ACC112 (cell line): ENCODE measurements around the gene VAMP1.
"Not testable (repeated sequence)": the region's sequence is repeated elsewhere in the genome, so short reads cannot be mapped to it uniquely, and the experiment has no call there.

Experiments used
- H2AFZ ChIP-seq: fragments of 200-600 bp; sonication (generic); one replicate; pipeline ENCODE4 v1.6.0; 2017; ENCODE audit warnings: antibody characterized with exemption, low read length; ENCODE audit not compliant: unreplicated experiment
- H3K27ac ChIP-seq: fragments of 200-600 bp; sonication (generic); 2 replicates; pipeline ENCODE4 v1.5.1; 2014; ENCODE audit warnings: low read depth, mild to moderate bottlenecking, antibody characterized with exemption, low read length, moderate library complexity
- H3K27me3 ChIP-seq: fragments of 200-600 bp; sonication (generic); 2 replicates; pipeline ENCODE4 v1.6.1; 2014; ENCODE audit warnings: mild to moderate bottlenecking, antibody characterized with exemption, low read length, moderate library complexity, mixed read lengths; ENCODE audit not compliant: insufficient read depth
- H3K36me3 ChIP-seq: fragments of 200-600 bp; sonication (generic); 2 replicates; pipeline ENCODE4 v1.6.1; 2016; ENCODE audit warnings: mild to moderate bottlenecking, antibody characterized with exemption, low read length, moderate library complexity, mixed read lengths; ENCODE audit not compliant: insufficient read depth
- H3K4me1 ChIP-seq: fragments of 200-600 bp; sonication (generic); one replicate; pipeline ENCODE4 v1.6.1; 2016; ENCODE audit warnings: low read length, mixed read lengths; ENCODE audit not compliant: insufficient read depth, unreplicated experiment, control insufficient read depth
- H3K4me3 ChIP-seq: fragments of 200-600 bp; sonication (generic); 2 replicates; pipeline ENCODE4 v1.5.1; 2014; ENCODE audit warnings: mild to moderate bottlenecking, low read depth, low read length
- H3K79me2 ChIP-seq: fragments of 200-600 bp; sonication (generic); one replicate; pipeline ENCODE4 v1.6.0; 2016; ENCODE audit warnings: low read length; ENCODE audit not compliant: control insufficient read depth, unreplicated experiment, insufficient read depth

VAMP1 gene, protein sequence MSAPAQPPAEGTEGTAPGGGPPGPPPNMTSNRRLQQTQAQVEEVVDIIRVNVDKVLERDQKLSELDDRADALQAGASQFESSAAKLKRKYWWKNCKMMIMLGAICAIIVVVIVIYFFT

GRCh38 chr12:6470375-6471163, at the start of gene VAMP1:
TSS of gene VAMP1 (minus strand) at chr12:6470677. CDS start at chr12:6470531, 146 bp downstream.
- H3K27me3 ChIP-seq, result no peaks in the 10 kb centered on the region
- H3K79me2 ChIP-seq, result peaks cover 26% of the 10 kb centered on the region
- peak within 1 kb of the TSS; percentile 69 for H3K27ac ChIP-seq
- no peaks in the 10 kb centered on the region for H3K36me3 ChIP-seq
- H2AFZ ChIP-seq, result peak within 1 kb of the TSS; percentile 66
- peaks cover 27% of the 10 kb centered on the region for H3K4me1 ChIP-seq
- H3K4me3 ChIP-seq, result peak within 1 kb of the TSS; percentile 95

DNA sequence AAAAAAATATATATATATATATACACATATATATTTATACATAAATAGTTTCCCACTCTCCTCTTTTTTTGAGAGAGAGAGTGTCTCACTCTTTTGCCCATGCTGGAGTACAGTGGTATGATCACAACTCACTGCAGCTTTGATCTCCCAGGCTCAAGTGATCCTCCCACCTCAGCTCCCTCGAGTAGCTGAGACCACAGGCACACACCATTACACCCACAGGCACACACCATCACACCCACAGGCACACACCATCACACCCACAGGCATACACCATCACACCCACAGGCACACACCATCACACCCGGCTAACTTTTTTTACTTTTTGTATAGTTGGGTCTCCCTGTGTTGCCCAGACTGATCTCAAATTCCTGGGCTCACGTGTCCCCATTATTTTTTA, 49.7 kb upstream of the VAMP1 start:
- H2AFZ ChIP-seq, result no peak overlapping the region
- H3K27me3 ChIP-seq, result no peaks in the 10 kb centered on the region
- no peaks in the 10 kb centered on the region for H3K79me2 ChIP-seq
- no peaks in the 10 kb centered on the region for H3K4me1 ChIP-seq
- no peak overlapping the region for H3K4me3 ChIP-seq
- peaks cover 40% of the 10 kb centered on the region for H3K36me3 ChIP-seq
- H3K27ac ChIP-seq, result no peak overlapping the region

- H3K27ac ChIP-seq, result peak overlapping the region; percentile 20; the same call in 1 of the 2 replicates
- H3K27me3 ChIP-seq, result no peaks in the 10 kb centered on the region
- H3K4me1 ChIP-seq, result no peaks in the 10 kb centered on the region
- no peak overlapping the region for H2AFZ ChIP-seq
- H3K36me3 ChIP-seq, result peaks cover 18% of the 10 kb centered on the region; the same call in 1 of the 2 replicates
- H3K79me2 ChIP-seq, result peaks cover 30% of the 10 kb centered on the region
- no peak overlapping the region for H3K4me3 ChIP-seq
Observed at GRCh38 chr12:6508087-6508486, 37.6 kb upstream of the VAMP1 start.

DNA sequence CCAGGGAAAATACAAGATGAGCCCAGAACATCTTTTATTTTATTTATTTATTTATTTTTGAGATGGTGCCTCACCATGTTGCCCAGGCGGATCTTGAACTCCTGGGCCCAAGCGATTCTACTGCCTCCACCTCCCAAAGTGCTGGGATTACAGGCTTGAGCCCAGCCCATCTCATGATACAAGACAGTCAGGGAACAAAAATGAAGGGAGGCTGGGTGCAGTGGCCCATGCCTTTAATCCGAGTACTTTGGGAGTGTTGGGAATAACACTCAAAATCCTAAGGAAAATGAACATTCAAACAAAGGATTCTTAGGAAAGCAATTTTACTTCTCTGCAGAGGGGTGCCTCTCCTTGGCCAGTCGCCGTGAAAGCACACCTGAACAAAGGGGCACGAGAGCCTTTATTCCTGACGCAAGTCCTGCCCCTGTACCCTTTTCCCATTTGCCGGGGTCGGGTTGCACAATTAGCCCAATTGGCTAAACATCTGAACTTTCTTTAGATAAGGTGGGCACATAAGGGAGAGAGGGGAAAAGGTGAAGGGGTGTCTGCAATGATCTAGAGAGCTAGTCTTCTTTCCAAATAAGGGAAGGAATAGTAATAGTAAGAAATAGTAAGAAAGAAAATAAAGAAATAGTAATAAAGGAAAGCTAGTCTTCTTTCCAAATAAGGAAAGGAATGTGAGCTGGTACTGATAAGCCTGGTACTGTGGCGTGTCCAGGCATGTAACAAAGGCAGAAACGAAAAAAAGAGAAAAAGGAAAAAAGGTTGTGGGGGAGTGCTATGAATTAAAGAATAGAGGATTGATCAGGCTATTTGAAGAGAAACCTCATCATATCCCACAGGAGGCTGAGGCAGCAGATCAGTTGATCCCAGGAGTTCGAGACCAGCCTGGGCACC, 36.9 kb upstream of the VAMP1 start:
- Histone ChIP-seq H3K36me3 (peaks cover 14% of the 10 kb centered on the region; the same call in 1 of the 2 replicates), H3K79me2 (peaks cover 32% of the 10 kb centered on the region), H3K4me1 (no peaks in the 10 kb centered on the region), H3K27me3 (no peaks in the 10 kb centered on the region), H3K4me3 (no peak overlapping the region), H3K27ac (peak overlapping the region; percentile 20), H2AFZ (no peak overlapping the region)

GRCh38 chr12:6500466-6500865, 30.0 kb upstream of the VAMP1 start:
- Histone ChIP-seq H3K79me2 (peaks cover 59% of the 10 kb centered on the region), H3K4me3 (no peak overlapping the region), H3K27ac (no peak overlapping the region), H3K4me1 (peaks cover 3% of the 10 kb centered on the region), H3K27me3 (no peaks in the 10 kb centered on the region), H2AFZ (no peak overlapping the region), H3K36me3 (peaks cover 15% of the 10 kb centered on the region)

GRCh38 chr12:6497291-6497690, 26.8 kb upstream of the VAMP1 start:
- not testable (repeated sequence) for H3K4me3 ChIP-seq, H2AFZ ChIP-seq, H3K27me3 ChIP-seq, H3K27ac ChIP-seq
- H3K4me1 ChIP-seq, result peaks cover 13% of the 10 kb centered on the region
- peaks cover 64% of the 10 kb centered on the region for H3K79me2 ChIP-seq
- peaks cover 17% of the 10 kb centered on the region for H3K36me3 ChIP-seq

GRCh38 chr12:6494968-6495367, 24.5 kb upstream of the VAMP1 start:
- Histone ChIP-seq H3K79me2 (peaks cover 54% of the 10 kb centered on the region), H3K4me1 (peaks cover 20% of the 10 kb centered on the region), H2AFZ (no peak overlapping the region), H3K27me3 (no peaks in the 10 kb centered on the region), H3K27ac (peak overlapping the region; percentile 97), H3K4me3 (peak overlapping the region; percentile 95), H3K36me3 (peaks cover 24% of the 10 kb centered on the region)

GRCh38 chr12:6494258-6494743, 23.8 kb upstream of the VAMP1 start:
- no peak overlapping the region for H2AFZ ChIP-seq
- H3K36me3 ChIP-seq, result peaks cover 21% of the 10 kb centered on the region
- H3K27ac ChIP-seq, result peak overlapping the region; percentile 97
- no peaks in the 10 kb centered on the region for H3K27me3 ChIP-seq
- peak overlapping the region; percentile 95 for H3K4me3 ChIP-seq
- H3K4me1 ChIP-seq, result peaks cover 20% of the 10 kb centered on the region
- H3K79me2 ChIP-seq, result peaks cover 50% of the 10 kb centered on the region

- Histone ChIP-seq H3K27ac (peak within 1 kb of the TSS; percentile 97), H3K36me3 (peaks cover 21% of the 10 kb centered on the region), H2AFZ (peak within 1 kb of the TSS; percentile 98), H3K4me1 (peaks cover 20% of the 10 kb centered on the region), H3K4me3 (peak within 1 kb of the TSS; percentile 95), H3K27me3 (no peaks in the 10 kb centered on the region), H3K79me2 (peaks cover 50% of the 10 kb centered on the region)
Observed at GRCh38 chr12:6493497-6494257, 23.2 kb upstream of the VAMP1 start, which contains the start of gene NCAPD2. TSS of gene NCAPD2 (plus strand) at chr12:6494102. CDS start at chr12:6495099, 997 bp downstream.
